Measurements from ENCODE around the gene TAS2R20.
"Not testable (repeated sequence)": the region's sequence is repeated elsewhere in the genome, so short reads cannot be mapped to it uniquely, and the experiment has no call there.

The TAS2R20 gene

DNA sequence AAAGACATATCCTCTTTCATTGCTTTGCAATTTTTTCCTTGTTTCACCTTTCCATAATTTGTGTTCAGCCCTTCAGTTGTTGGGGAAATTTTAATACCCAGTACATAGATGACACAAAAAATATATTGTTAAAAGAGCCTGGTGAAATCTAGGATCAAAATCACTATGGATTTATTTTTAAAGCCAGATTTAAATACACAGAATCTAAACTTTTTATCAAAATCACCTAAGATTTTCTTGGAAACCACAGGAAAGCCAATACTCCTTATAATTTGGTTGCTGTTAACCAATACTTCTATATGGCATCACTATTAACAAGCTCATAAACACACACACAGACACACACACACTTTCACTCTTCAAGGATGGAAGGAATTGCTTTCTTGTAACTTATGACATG lies at the start of gene TAS2R20:
Gene TAS2R20 (minus strand): TSS at position 101 of the 400 bp plus-strand sequence. CDS start 429 bp downstream, outside the sequence.
- no peak for DNase-seq

DNA sequence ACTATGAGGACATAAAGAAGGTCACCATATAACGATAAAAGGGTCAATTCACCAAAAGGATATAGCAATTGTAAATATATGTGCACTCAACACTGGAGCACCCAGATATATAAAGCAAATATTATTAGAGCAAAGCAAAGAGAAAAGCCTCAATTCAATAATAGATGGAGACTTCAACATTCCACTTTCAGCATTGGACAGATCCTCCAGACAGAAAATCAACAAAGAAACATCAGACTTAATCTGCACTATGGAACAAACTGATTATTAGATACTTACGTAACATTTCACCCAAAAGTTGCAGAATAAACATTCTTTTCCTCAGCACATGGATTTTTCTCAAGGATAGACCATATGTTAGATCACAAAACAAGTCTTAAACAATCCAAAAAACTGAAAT lies 43.3 kb upstream of the TAS2R20 start:
- DNase-seq, result not testable (repeated sequence)

GRCh38 chr12:11040162-11040561 lies 42.1 kb upstream of the TAS2R20 start:
- no peak for DNase-seq

- DNase-seq, result no peak
Measured at GRCh38 chr12:11039171-11039570, 41.1 kb upstream of the TAS2R20 start.

DNA sequence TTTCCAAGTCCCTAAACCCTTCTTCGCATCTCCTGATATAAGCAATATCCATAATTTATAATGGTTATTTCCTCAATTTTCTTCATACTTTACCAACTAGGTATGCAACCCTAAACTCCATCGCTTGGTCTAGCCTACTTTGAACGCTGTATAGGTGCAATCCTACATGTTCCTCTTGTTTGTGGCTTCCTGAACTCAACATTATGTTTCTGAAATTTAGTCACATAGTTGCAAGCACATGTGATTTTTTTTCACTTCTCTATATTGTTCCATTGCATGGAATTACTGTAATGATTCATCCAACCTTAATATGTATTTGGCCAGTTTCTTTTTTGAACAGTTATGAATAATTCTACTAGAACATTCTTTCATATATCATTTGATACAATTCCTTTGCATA lies 35.9 kb upstream of the TAS2R20 start:
- DNase-seq, result not testable (repeated sequence)

DNA sequence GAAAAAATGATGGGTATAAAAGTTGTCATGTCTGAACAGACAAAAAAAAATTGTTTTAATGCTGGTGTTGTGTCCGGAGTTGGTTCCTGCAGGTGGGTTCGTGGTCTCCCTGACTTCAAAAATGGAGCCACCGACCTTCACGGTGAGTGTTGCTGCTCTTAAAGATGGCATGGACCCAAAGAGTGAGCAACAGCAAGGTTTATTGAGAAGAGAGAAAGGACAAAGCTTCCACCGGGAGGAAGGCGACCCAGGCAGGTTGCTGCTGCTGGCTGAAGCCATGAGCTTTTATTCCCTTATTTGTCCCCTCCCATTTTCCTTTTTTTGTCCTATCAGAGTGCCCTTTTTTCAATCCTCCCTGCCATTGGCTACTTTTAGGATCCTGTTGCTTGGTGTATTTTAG lies 33.2 kb upstream of the TAS2R20 start, which contains the start of gene TAS2R31:
Gene TAS2R31 (minus strand): TSS at position 101 of the 400 bp plus-strand sequence. CDS start 72 bp downstream, at position 29.
- no peak for DNase-seq

DNA sequence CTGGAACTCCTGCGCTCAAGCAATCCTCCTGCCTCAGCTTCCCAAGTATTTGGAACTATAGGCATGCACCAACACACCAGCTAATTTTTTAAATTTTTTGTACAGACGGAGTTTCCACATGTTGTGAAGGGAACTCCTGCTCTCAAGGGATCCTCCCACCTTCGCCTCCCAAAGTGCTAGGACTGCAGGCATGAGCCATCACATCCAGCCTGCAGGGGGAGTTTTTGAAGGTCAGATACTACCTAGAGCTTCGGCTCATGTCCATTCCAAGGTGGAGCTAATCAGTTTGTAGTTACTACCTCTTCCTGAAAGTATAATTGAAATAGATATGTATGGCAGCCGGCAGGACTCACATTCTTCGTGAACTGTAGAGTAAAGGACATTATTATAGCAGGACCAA lies 28.0 kb upstream of the TAS2R20 start:
- no peak for DNase-seq

DNA sequence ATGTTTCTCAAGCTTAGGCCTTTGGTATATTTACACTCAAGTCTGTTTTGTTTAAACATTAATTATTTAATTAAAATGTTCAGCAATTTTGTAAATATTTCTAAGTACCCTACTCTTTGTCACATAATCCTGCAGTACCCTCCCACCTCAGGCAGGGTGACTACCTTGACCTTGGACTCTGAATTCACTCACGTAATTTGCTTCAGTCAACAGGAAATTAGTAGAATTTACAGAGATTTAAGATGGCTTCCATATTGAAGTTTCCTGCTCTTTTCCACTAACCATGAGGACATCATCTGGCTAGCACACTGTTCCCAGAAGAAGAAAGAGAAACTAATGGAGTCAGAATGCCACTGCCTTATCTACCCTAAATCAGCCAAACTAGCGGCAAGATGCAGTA lies 25.3 kb upstream of the TAS2R20 start:
- DNase-seq, result no peak

DNA sequence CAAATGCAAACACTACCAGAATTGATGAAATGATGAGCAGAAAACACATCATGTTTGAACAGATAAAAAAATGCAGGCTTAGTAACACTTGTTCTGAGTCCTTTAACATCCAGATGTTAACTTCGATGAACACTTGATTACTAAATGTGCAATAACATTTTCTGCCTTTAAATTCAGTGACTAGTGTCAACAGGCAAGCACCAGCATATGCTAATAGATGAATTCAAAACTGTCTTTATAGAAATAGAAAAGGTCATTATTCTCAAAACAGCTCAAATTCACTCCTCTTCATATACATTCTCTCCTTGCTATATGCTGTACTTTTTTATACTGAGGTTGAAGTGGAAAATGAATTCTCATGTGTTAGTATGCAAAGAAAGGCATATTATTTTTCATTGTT lies 24.4 kb upstream of the TAS2R20 start, which contains the start of gene TAS2R19:
Gene TAS2R19 (minus strand): TSS at position 101 of the 400 bp plus-strand sequence. CDS start 49 bp downstream, at position 52.
- DNase-seq, result no peak

GRCh38 chr12:11016937-11017336 lies 18.8 kb upstream of the TAS2R20 start:
- no peak for DNase-seq

DNA sequence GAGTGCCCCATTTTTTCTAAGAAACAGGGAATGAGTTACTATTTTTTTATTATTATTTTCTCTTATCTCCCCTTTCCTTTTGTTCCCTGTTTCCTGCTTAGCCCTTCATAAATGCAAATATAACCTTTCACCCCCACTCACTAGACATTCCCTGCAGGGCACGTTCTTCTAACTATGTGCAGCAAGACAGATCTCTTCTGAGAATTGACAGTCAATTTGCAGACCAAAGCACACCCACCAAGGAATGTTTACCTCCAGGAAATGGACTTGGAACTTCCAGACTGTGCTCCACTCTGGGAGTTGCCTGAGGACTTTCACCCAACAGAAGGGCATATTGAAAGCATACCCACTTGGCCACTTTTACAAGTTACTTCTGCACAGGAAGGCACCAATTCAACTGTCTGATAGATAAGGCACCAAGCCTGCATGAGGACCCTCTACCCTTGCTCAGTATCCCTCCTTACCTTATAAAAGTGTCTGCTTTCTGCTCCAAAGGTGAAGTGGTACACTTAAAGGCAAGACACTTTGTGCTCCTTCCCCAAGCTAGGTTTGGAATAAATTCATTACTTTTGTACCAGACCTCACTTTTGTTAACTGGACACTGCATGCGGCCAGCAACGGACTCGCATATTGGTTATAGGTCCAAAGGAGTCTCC lies 17.8 kb upstream of the TAS2R20 start:
- no peak for DNase-seq

GRCh38 chr12:11014234-11014633 lies 16.1 kb upstream of the TAS2R20 start:
- no peak for DNase-seq

DNA sequence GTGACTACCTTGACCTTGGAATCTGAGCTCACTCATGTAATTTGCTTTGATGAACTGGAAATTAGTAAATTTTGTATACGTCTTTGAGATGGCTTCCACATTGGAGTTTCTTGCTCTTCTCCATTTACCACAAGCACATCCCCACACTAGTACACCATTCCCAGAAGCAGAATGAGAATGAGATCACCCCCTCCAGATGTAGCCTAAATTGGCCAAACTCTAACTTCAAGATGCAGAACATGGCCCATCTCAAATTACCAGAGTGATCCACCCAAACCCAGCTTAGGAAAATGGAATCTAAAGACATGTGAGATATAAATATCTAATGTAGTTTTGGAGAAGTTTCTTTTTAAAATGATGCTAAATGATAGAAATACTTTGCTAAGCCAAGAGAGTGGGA lies 9.5 kb upstream of the TAS2R20 start:
- no peak for DNase-seq

DNA sequence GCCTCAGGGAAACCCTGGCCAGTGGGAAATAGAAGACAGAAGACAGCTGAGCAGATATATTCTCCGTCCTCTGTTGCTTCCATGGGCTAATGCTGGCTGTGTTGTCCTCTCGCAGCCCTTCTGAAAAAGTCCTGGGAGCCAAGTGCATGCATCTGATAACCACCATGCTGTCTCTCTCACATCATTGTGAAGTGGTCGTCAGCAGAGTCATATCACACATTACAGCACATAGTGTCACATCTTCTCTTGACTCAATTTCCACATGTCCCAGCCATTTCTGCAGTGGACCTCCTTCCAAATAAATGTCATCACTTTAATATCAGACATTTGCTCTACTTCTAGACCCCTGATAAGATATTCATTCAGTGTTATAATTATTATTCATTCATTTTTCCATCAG lies 3.8 kb downstream of the TAS2R20 start:
- DNase-seq, result no peak

- DNase-seq, result no peak
Measured at GRCh38 chr12:10989107-10989506, 9.0 kb downstream of the TAS2R20 start.

GRCh38 chr12:10986812-10987211 lies 11.3 kb downstream of the TAS2R20 start, which contains the start of gene TAS2R50:
TSS of gene TAS2R50 (minus strand) at chr12:10986912. CDS start at chr12:10986860, 52 bp downstream.
- DNase-seq, result no peak

DNA sequence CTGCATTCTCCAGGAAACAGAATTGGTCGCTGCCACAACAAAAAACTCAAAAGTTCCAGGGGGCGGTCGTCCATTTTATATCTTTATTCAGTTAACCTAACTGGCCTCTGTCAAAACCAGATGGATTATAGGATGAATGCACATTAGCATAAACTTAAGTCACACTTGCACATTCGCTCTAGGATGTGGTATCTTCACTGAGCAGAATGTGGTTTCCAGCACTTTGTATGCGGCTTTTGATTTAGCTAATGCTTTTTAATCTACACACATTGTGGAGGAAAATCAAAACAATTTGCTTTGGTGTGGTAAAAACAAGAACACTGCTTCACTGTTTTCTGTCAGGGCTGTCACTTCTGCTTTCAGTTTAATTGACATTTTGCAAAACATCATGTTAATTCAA lies 15.9 kb downstream of the TAS2R20 start:
- DNase-seq, result no peak

- DNase-seq, result no peak
Measured at GRCh38 chr12:10974965-10975364, 23.1 kb downstream of the TAS2R20 start.

- no peak for DNase-seq
Measured at GRCh38 chr12:10968765-10969456, 29.2 kb downstream of the TAS2R20 start.

DNA sequence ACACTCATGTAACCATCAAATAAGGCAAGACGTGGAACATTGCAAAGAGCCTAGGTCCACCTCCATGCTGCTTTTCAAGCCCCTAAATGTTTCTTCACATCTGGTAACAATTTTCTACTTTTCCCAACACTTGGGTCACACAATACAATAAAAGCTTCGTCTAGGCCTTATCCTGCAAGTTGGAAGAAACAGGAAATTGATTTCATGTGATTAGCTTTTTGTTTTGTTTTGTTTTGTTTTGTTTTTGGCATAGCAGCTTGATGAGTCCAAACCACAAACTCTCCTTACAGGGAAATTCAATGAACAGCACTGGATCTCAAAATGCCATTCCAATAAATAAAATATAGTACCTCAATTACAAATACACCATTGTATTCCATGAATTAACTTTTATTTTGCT lies 30.7 kb downstream of the TAS2R20 start:
- DNase-seq, result no peak

DNA sequence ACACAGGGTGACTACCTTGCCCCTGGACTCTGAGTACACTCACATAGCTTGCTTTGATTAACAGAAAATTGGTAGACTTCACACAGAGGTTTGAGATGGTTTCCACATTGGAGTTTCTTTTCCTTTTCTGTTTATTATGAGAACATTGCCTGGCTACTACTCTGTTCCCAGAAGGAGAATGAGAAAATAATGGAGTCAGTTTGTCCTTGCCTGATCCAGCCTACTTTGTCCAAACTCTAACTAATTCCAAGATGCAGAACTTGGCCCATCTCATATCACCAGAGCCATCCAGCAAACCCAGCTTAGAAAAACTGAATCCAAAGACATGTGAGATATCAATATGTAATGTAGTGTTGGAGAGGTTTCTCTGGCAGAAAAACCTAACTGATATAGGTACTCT lies 31.8 kb downstream of the TAS2R20 start:
- no peak for DNase-seq

DNA sequence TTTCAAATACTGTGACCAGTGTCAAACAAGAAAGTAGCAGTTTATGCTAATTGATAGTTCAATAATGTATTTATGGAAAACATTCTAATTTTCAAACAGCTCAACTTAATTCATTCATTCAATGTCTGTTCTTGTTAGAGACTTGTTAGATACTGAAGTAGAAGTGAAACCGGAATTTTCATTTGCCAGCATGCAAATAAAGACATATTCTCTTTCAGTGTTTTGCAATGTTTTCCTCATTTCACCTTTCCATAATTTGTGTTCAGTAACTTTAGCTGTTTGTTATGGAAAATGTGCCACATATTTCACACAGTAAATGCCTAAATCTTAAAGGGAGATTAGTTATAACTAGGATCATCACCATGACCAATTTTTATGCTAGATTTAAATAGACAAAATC lies 32.6 kb downstream of the TAS2R20 start:
- no peak for DNase-seq

- DNase-seq, result no peak
Measured at GRCh38 chr12:10960211-10960610, 37.9 kb downstream of the TAS2R20 start.

DNA sequence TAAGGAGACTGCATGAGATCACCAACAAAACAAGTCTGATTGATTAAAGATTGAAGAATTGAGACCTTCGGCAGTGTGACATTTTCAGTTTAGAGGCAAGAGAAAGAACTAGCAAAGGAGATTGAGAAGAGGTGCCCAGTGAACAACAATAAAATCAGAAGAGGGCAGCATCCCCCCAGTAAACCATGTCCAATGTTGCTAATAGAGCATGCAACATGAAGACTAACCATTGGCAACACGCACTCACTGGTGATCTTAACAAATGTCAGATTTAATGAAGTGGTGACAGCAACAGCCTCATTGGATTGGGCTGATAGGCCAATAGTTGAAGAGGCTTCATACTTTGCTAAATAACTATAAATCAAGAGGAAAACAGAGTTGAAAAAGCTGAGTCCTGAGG lies 38.3 kb downstream of the TAS2R20 start:
- DNase-seq, result no peak
